K562 (cell line): Measurements from ENCODE around the gene SPDYE3. TPM values are rescaled to one million over a fixed set of nuclear protein-coding genes. Genes with fewer than 3 reads are reported as not detected.
"Not testable (repeated sequence)": the region's sequence is repeated elsewhere in the genome, so short reads cannot be mapped to it uniquely, and the experiment has no call there.

ENCODE experiments used
- ATF7 ChIP-seq: fragments of 450-650 bp; IDR thresholded peaks from 2 replicates; pipeline ENCODE4 v1.7.1; 2014; ENCODE audit warnings: mild to moderate bottlenecking, moderate library complexity
- BRD9 ChIP-seq: fragments of 450-650 bp; IDR thresholded peaks from 2 replicates; pipeline ENCODE4 v1.6.1; 2018; ENCODE audit warnings: low read depth; ENCODE audit not compliant: partially characterized antibody
- CBFA2T2 ChIP-seq: fragments of 450-650 bp; conservative IDR thresholded peaks from 2 replicates; pipeline ENCODE4 v1.6.1; 2017; ENCODE audit warnings: mild to moderate bottlenecking
- EHMT2 ChIP-seq: fragments of 450-650 bp; IDR thresholded peaks from 2 replicates; pipeline ENCODE4 v1.6.1; 2018; ENCODE audit warnings: antibody characterized with exemption
- ETV1 ChIP-seq: fragments of 450-650 bp; conservative IDR thresholded peaks from 2 replicates; pipeline ENCODE4 v1.6.1; 2016; ENCODE audit warnings: missing genetic modification characterization, control low read depth, low read depth, missing compliant biosample characterization
- HDGF ChIP-seq: fragments of 450-650 bp; IDR thresholded peaks from 2 replicates; pipeline ENCODE4 v1.6.1; 2016
- MEIS2 ChIP-seq: fragments of 450-650 bp; IDR thresholded peaks from 2 replicates; pipeline ENCODE4 v1.6.1; 2014; ENCODE audit warnings: mild to moderate bottlenecking; ENCODE audit not compliant: partially characterized antibody
- PML ChIP-seq: IDR thresholded peaks from 2 replicates; pipeline ENCODE4 v1.6.1; 2012; ENCODE audit warnings: low read length, inconsistent platforms
- POLR2A ChIP-seq: fragments of 450-650 bp; conservative IDR thresholded peaks from 2 replicates; pipeline ENCODE4 v1.6.1; 2016
- TOE1 ChIP-seq, 2 experiments: fragments of 450-650 bp in 1 of 2; sonication (generic) in 1 of 2; formaldehyde crosslinking in 1 of 2; IDR thresholded peaks; 2 replicates each; pipeline versions ENCODE4 v1.7.1 to v1.8.0; 2016 to 2022; ENCODE audit warnings: borderline replicate concordance in 2 of 2, mild to moderate bottlenecking in 2 of 2, antibody characterized with exemption in 1 of 2, inconsistent platforms in 1 of 2, low read depth in 1 of 2, missing genetic modification reagents in 1 of 2, moderate library complexity in 1 of 2
- TRIM24 ChIP-seq, 2 experiments: fragments of 450-650 bp; IDR thresholded peaks; 2 replicates each; pipeline ENCODE4 v1.6.1; 2016
- polyA plus RNA-seq, 8 experiments: library from polyadenylated mRNA; depleted of rRNA in 4 of 8; stranded (reverse) in 5 of 8; unstranded in 3 of 8; fragments of >200 nt; fragmentation: Nextera tagmentation in 2 of 8; fragmentation: Illumina TruSeq in 1 of 8; extraction: Ambion mirVana in 2 of 8; extraction: Trizol in 1 of 8; gene quantifications; 2 replicates each; pipeline versions ENCODE4 v1.2.1 to v1.2.3, GENCODE V29; 2011 to 2014; ENCODE audit warnings: inconsistent platforms in 1 of 8, missing spikeins in 1 of 8
- total RNA-seq, 7 experiments: library from RNA; depleted of rRNA in 6 of 7; stranded (reverse); fragments of >200 nt in 6 of 7; fragmentation: Illumina TruSeq in 2 of 7; extraction: Trizol in 2 of 7; gene quantifications; 2 replicates each; pipeline versions ENCODE4 v1.2.1 to v1.2.3, GENCODE V29; 2011 to 2021; ENCODE audit warnings: low replicate concordance in 1 of 7
- TF ChIP-seq, protein P1 (sequence below), 2 experiments: fragments of 450-650 bp; IDR thresholded peaks; 2 replicates each; pipeline ENCODE4 v1.6.1; 2016; ENCODE audit warnings: mild to moderate bottlenecking in 2 of 2, borderline replicate concordance in 1 of 2, low read depth in 1 of 2, moderate library complexity in 1 of 2
- TF ChIP-seq, protein P2 (sequence below): sonication (generic); formaldehyde crosslinking; IDR thresholded peaks from 2 replicates; pipeline ENCODE4 v1.8.1; 2023; ENCODE audit warnings: mild to moderate bottlenecking, missing genetic modification reagents
- TF ChIP-seq, protein P3 (sequence below): sonication (generic); formaldehyde crosslinking; IDR thresholded peaks from 2 replicates; pipeline ENCODE4 v1.8.0; 2022; ENCODE audit warnings: missing genetic modification reagents, mild to moderate bottlenecking, moderate library complexity, borderline replicate concordance
- TF ChIP-seq, protein P4 (sequence below): sonication (generic); formaldehyde crosslinking; IDR thresholded peaks from 2 replicates; pipeline ENCODE4 v1.8.1; 2023; ENCODE audit warnings: mild to moderate bottlenecking, missing genetic modification reagents, moderate library complexity

The SPDYE3 gene
- total and polyA plus RNA-seq, 9 of the 15 experiments (the other 6 are each of a cell fraction or from before 2014, with no cell fraction given) = 0.04 to 3.3 (median 1.2) TPM; not detected in 6

DNA sequence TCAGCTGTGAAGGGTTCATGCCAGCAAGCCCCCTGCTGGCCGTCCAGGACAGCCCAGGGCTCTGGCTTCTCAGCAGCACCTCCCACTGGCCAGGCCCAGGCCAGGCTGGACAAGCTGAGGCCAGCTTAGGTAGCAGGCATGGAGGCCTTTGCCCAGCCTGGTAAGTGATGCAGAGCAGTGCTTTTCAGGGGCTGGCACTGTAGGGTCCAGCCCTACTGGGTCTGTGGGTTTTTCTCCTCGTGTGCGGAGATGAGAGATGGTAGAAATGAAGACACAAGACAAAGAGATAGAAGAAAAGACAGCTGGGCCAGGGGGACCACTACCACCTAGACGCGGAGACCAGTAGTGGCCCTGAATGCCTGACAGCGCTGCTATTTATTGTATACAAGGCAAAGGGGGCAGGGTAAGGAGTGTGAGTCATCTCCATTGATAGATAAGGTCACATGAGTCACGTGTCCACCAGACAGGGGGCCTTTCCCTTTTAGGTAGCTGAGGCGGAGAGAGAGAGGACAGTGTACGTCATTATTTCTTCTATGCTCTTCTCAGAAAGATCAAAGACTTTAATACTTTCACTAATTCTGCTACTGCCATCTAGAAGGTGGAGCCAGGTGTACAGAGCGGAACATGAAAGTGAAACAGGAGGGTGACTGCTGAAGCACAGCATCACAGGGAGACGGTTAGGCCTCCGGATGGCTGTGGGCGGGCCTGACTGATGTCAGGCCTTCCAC, 37.2 kb downstream of the SPDYE3 start (continued):
- TF ChIP-seq, protein P1, sequence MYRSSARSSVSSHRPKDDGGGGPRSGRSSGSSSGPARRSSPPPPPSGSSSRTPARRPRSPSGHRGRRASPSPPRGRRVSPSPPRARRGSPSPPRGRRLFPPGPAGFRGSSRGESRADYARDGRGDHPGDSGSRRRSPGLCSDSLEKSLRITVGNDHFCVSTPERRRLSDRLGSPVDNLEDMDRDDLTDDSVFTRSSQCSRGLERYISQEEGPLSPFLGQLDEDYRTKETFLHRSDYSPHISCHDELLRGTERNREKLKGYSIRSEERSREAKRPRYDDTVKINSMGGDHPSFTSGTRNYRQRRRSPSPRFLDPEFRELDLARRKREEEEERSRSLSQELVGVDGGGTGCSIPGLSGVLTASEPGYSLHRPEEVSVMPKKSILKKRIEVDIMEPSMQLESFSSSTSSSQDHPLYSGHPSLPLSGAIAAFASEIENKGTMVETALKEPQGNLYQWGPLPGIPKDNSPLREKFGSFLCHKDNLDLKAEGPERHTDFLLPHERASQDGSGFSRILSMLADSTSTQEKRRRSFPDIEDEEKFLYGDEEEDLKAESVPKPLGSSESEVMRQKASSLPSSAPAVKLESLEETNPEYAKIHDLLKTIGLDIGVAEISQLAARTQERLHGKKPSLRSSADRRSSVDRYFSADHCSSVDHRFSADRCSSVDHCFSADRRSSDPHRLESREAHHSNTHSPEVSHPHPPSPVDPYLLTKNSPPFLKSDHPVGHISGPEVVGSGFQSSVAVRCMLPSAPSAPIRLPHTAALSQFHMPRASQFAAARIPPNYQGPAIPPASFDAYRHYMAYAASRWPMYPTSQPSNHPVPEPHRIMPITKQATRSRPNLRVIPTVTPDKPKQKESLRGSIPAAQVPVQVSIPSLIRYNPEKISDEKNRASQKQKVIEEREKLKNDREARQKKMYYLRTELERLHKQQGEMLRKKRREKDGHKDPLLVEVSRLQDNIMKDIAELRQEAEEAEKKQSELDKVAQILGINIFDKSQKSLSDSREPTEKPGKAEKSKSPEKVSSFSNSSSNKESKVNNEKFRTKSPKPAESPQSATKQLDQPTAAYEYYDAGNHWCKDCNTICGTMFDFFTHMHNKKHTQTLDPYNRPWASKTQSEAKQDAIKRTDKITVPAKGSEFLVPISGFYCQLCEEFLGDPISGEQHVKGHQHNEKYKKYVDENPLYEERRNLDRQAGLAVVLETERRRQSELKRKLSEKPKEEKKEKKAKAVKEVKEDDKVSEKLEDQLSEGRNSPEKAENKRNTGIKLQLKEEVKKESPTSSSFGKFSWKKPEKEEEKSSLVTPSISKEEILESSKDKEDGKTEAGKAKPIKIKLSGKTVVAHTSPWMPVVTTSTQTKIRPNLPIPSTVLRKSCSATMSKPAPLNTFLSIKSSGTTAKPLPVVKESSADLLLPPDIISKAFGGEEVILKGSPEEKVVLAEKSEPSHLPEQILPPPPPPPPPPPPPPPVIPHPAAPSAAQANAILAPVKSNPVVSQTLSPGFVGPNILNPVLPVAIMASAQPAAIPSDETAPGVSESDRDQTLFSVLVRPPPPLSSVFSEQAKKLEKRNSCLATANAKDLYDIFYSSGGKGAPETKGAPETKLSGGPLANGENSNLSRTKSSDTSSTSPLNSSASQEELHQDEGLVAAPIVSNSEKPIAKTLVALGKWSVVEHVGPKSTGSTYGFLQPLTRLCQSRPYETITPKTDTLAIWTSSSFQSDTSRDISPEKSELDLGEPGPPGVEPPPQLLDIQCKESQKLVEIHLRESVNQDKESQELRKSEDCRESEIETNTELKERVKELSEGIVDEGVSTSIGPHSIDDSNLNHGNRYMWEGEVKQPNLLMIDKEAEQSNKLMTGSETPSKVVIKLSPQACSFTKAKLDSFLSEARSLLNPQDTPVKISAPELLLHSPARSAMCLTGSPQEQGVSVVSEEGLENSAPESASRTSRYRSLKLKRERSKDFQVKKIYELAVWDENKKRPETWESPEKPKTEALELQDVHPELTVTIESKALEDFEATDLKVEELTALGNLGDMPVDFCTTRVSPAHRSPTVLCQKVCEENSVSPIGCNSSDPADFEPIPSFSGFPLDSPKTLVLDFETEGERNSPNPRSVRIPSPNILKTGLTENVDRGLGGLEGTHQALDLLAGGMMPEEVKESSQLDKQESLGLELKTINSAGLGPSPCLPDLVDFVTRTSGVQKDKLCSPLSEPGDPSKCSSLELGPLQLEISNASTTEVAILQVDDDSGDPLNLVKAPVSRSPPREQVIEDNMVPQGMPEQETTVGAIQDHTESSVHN (IDR thresholded peaks at IDR 0.05; ENCODE audit: borderline replicate concordance in 1 of 2, low read depth in 1 of 2) = peak in 1 of 2 experiments; percentile 88; a peak in 2 of 4 replicates
- peak; percentile 62 for TF ChIP-seq POLR2A
- TF ChIP-seq, protein P2, sequence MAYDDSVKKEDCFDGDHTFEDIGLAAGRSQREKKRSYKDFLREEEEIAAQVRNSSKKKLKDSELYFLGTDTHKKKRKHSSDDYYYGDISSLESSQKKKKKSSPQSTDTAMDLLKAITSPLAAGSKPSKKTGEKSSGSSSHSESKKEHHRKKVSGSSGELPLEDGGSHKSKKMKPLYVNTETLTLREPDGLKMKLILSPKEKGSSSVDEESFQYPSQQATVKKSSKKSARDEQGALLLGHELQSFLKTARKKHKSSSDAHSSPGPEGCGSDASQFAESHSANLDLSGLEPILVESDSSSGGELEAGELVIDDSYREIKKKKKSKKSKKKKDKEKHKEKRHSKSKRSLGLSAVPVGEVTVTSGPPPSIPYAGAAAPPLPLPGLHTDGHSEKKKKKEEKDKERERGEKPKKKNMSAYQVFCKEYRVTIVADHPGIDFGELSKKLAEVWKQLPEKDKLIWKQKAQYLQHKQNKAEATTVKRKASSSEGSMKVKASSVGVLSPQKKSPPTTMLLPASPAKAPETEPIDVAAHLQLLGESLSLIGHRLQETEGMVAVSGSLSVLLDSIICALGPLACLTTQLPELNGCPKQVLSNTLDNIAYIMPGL (CRISPR knock-in tag) = 0 out of 2 replicates have a peak, but pooled peaks have one; percentile 43
- peak; percentile 68; the same call in 1 of the 2 replicates for TF ChIP-seq EHMT2
- peak; percentile 82 for TF ChIP-seq CBFA2T2
- peak; percentile 94 for TF ChIP-seq ATF7
- peak; percentile 86 for TF ChIP-seq MEIS2
- TF ChIP-seq TOE1 (IDR thresholded peaks at IDR 0.05; ENCODE audit: borderline replicate concordance) = peak; percentile 97
- TF ChIP-seq TOE1 (CRISPR knock-in tag; IDR thresholded peaks at IDR 0.05; ENCODE audit: borderline replicate concordance, low read depth) = not testable (repeated sequence)
- TF ChIP-seq BRD9 = peak; percentile 45
- TF ChIP-seq, protein P3, sequence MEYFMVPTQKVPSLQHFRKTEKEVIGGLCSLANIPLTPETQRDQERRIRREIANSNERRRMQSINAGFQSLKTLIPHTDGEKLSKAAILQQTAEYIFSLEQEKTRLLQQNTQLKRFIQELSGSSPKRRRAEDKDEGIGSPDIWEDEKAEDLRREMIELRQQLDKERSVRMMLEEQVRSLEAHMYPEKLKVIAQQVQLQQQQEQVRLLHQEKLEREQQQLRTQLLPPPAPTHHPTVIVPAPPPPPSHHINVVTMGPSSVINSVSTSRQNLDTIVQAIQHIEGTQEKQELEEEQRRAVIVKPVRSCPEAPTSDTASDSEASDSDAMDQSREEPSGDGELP (CRISPR knock-in tag) = peak; percentile 90
- TF ChIP-seq, protein P4, sequence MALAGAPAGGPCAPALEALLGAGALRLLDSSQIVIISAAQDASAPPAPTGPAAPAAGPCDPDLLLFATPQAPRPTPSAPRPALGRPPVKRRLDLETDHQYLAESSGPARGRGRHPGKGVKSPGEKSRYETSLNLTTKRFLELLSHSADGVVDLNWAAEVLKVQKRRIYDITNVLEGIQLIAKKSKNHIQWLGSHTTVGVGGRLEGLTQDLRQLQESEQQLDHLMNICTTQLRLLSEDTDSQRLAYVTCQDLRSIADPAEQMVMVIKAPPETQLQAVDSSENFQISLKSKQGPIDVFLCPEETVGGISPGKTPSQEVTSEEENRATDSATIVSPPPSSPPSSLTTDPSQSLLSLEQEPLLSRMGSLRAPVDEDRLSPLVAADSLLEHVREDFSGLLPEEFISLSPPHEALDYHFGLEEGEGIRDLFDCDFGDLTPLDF (CRISPR knock-in tag) = peak; percentile 62; the same call in 1 of the 2 replicates
- 0 out of 2 replicates have a peak, but pooled peaks have one; percentile 34 for TF ChIP-seq HDGF
- peak; percentile 47 to 76; a peak in 3 of 4 replicates for TF ChIP-seq TRIM24 (IDR thresholded peaks at IDR 0.05)
- TF ChIP-seq PML = 0 out of 2 replicates have a peak, but pooled peaks have one; percentile 25
- peak; percentile 39; the same call in 1 of the 2 replicates for TF ChIP-seq ETV1 (tag)
